HepG2 (cell line): Measurements from ENCODE around the gene ANKRD11. TPM values are rescaled to one million over a fixed set of nuclear protein-coding genes. Genes with fewer than 3 reads are reported as not detected.

Experiments
- CBFB ChIP-seq: sonication (generic); formaldehyde crosslinking; IDR thresholded peaks from 2 replicates; pipeline ENCODE4 v1.4.0; 2020; ENCODE audit warnings: missing genetic modification reagents
- ESRRA ChIP-seq: sonication (generic); formaldehyde crosslinking; IDR thresholded peaks from 2 replicates; pipeline ENCODE4 v1.5.1; 2020; ENCODE audit warnings: mild to moderate bottlenecking, low read depth, missing genetic modification reagents
- FOXJ3 ChIP-seq: sonication (generic); formaldehyde crosslinking; IDR thresholded peaks from 2 replicates; pipeline ENCODE4 v1.4.0; 2020; ENCODE audit warnings: missing genetic modification reagents, mild to moderate bottlenecking, borderline replicate concordance
- GLI4 ChIP-seq: sonication (generic); formaldehyde crosslinking; IDR thresholded peaks from 2 replicates; pipeline ENCODE4 v1.5.1; 2020; ENCODE audit warnings: missing genetic modification reagents, mild to moderate bottlenecking, moderate library complexity, borderline replicate concordance
- HDAC2 ChIP-seq: sonication (generic); formaldehyde crosslinking; IDR thresholded peaks from 2 replicates; pipeline ENCODE4 v1.4.0; 2020; ENCODE audit warnings: missing genetic modification reagents
- KLF12 ChIP-seq: sonication (generic); formaldehyde crosslinking; IDR thresholded peaks from 2 replicates; pipeline ENCODE4 v1.4.0; 2020; ENCODE audit warnings: missing genetic modification reagents, borderline replicate concordance
- NBN ChIP-seq: fragments of 450-650 bp; conservative IDR thresholded peaks from 2 replicates; pipeline ENCODE4 v1.6.1; 2017
- NFYC ChIP-seq: IDR thresholded peaks from 2 replicates; pipeline ENCODE4 v1.6.1; 2016; ENCODE audit warnings: missing genetic modification reagents, missing compliant biosample characterization
- PAWR ChIP-seq: sonication (generic); formaldehyde crosslinking; IDR thresholded peaks from 2 replicates; pipeline ENCODE4 v1.4.0; 2020; ENCODE audit warnings: missing genetic modification reagents, mild to moderate bottlenecking, borderline replicate concordance
- PCBP2 ChIP-seq: fragments of 200-400 bp; formaldehyde crosslinking; optimal IDR thresholded peaks from 2 replicates; pipeline ENCODE3; 2018; ENCODE audit warnings: low read length, low read depth; ENCODE audit not compliant: poor library complexity, severe bottlenecking
- PRPF4 ChIP-seq: fragments of 200-400 bp; formaldehyde crosslinking; IDR thresholded peaks from 2 replicates; pipeline ENCODE4 v1.6.1; 2016; ENCODE audit warnings: low read length, low read depth; ENCODE audit not compliant: poor library complexity, severe bottlenecking
- SALL1 ChIP-seq: sonication (generic); formaldehyde crosslinking; IDR thresholded peaks from 2 replicates; pipeline ENCODE4 v1.8.0; 2022; ENCODE audit warnings: mild to moderate bottlenecking, missing genetic modification reagents
- SMC3 ChIP-seq: IDR thresholded peaks from 2 replicates; pipeline ENCODE4 v1.6.1; 2011; ENCODE audit warnings: low read length, improper control_type of control experiment
- SP5 ChIP-seq: IDR thresholded peaks from 2 replicates; pipeline ENCODE4 v1.6.1; 2016; ENCODE audit warnings: low read depth, borderline replicate concordance
- SRSF4 ChIP-seq: fragments of 200-400 bp; formaldehyde crosslinking; IDR thresholded peaks from one replicate; pipeline ENCODE4 v1.6.1; 2018; ENCODE audit warnings: mild to moderate bottlenecking, low read depth, low read length, moderate library complexity; ENCODE audit not compliant: poor library complexity, severe bottlenecking
- SRY ChIP-seq: sonication (generic); formaldehyde crosslinking; IDR thresholded peaks from 2 replicates; pipeline ENCODE4 v1.8.0; 2022; ENCODE audit warnings: mild to moderate bottlenecking, missing genetic modification reagents
- XRCC5 ChIP-seq: fragments of 200-400 bp; formaldehyde crosslinking; optimal IDR thresholded peaks from 2 replicates; pipeline ENCODE3; 2017; ENCODE audit warnings: mild to moderate bottlenecking, low read length
- ZNF333 ChIP-seq: sonication (generic); formaldehyde crosslinking; IDR thresholded peaks from 2 replicates; pipeline ENCODE4 v1.4.0; 2020; ENCODE audit warnings: mild to moderate bottlenecking, missing genetic modification reagents, borderline replicate concordance
- ZNF546 ChIP-seq: sonication (generic); formaldehyde crosslinking; conservative IDR thresholded peaks from 2 replicates; pipeline ENCODE4 v1.8.1; 2023; ENCODE audit warnings: mild to moderate bottlenecking, missing genetic modification reagents
- ZNF709 ChIP-seq: sonication (generic); formaldehyde crosslinking; IDR thresholded peaks from 2 replicates; pipeline ENCODE4 v1.5.0; 2020; ENCODE audit warnings: mild to moderate bottlenecking, missing genetic modification reagents
- ZNF792 ChIP-seq: IDR thresholded peaks from 2 replicates; pipeline ENCODE4 v1.6.1; 2016
- ZSCAN20 ChIP-seq: sonication (generic); formaldehyde crosslinking; IDR thresholded peaks from 2 replicates; pipeline ENCODE4 v1.4.0; 2020; ENCODE audit warnings: missing genetic modification reagents, mild to moderate bottlenecking, borderline replicate concordance
- polyA plus RNA-seq, 8 experiments: library from polyadenylated mRNA; depleted of rRNA in 3 of 8; stranded (reverse) in 7 of 8; unstranded in 1 of 8; fragments of >200 nt; fragmentation: Illumina TruSeq in 4 of 8; extraction: Trizol in 4 of 8; gene quantifications; 2 replicates each; pipeline versions ENCODE4 v1.2.1 to v1.2.3, GENCODE V29; 2011 to 2016; ENCODE audit warnings: low read depth in 4 of 8, missing spikeins in 1 of 8, mixed read lengths in 1 of 8; ENCODE audit not compliant: insufficient read depth in 1 of 8
- total RNA-seq, 5 experiments: library from RNA; depleted of rRNA; stranded (reverse); fragments of >200 nt; fragmentation: Illumina TruSeq; extraction: Trizol; gene quantifications; 2 replicates each; pipeline ENCODE4 v1.2.3, GENCODE V29; 2016; ENCODE audit warnings: low read depth in 1 of 5
- TF ChIP-seq, protein P1 (sequence below): sonication (generic); formaldehyde crosslinking; IDR thresholded peaks from 2 replicates; pipeline ENCODE4 v1.8.1; 2023; ENCODE audit warnings: mild to moderate bottlenecking, missing genetic modification reagents
- TF ChIP-seq, protein P2 (sequence below): sonication (generic); formaldehyde crosslinking; IDR thresholded peaks from 2 replicates; pipeline ENCODE4 v1.8.0; 2022; ENCODE audit warnings: missing genetic modification reagents, mild to moderate bottlenecking, inconsistent platforms, borderline replicate concordance
- TF ChIP-seq, protein P3 (sequence below): IDR thresholded peaks from 2 replicates; pipeline ENCODE4 v1.6.1; 2016; ENCODE audit warnings: low read depth

The ANKRD11 gene
- total and polyA plus RNA-seq, 2 of the 13 experiments (the other 11 are each of a cell fraction or from before 2014, with no cell fraction given) = 21.4 to 38.4 TPM

DNA sequence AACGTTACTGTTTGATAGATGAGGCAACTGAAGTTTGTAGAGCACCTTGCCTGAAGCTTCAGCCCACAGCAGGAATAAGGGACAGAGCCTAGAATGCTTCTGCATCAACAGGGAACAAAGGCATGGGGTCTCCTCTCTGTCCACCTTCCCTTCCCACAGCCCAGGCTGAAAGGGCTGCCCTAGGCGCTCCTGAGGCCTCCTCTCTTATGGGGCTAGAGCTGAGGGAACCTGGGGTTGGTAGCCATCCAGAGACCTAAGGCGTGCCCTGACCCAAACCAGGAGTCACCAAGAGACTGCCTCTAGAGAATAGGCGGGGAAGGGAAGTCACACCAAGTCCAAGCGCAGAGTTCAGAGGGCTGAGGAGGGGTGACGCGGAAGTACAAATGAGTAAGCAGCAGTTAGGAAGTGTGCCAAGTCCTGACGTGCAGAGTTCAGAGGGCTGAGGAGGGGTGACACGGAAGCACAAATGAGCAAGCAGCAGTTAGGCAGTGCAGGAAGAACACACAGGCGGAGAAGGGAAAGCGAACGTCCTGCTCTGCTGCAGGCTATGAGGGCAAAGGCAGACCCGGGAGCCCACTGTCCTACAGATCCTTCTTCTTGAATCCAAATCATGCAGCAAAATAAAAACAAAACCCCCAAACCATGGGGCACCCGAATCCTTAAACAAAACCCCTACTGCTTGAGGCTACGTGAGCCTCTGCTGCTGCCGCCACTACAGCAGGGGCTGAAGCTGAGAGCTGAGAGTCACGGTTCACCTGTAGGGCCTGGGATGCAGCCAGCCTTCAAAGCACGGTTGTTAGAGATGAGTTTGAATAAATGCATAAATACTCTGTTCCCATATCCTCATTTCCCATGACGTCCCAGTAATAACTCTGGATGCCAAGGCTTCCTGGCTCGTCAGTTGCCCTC, 15.1 kb upstream of the ANKRD11 start (continued):
- TF ChIP-seq, protein P1, sequence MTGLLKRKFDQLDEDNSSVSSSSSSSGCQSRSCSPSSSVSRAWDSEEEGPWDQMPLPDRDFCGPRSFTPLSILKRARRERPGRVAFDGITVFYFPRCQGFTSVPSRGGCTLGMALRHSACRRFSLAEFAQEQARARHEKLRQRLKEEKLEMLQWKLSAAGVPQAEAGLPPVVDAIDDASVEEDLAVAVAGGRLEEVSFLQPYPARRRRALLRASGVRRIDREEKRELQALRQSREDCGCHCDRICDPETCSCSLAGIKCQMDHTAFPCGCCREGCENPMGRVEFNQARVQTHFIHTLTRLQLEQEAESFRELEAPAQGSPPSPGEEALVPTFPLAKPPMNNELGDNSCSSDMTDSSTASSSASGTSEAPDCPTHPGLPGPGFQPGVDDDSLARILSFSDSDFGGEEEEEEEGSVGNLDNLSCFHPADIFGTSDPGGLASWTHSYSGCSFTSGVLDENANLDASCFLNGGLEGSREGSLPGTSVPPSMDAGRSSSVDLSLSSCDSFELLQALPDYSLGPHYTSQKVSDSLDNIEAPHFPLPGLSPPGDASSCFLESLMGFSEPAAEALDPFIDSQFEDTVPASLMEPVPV (CRISPR knock-in tag) = peak; percentile 87; the same call in 1 of the 2 replicates
- TF ChIP-seq PRPF4 = no peak
- TF ChIP-seq SP5 = peak; percentile 91
- peak; percentile 54; the same call in 1 of the 2 replicates for TF ChIP-seq NFYC (CRISPR knock-in tag)
- peak; percentile 96 for TF ChIP-seq ESRRA (CRISPR knock-in tag)
- TF ChIP-seq ZNF333 = no peak
- TF ChIP-seq XRCC5 = peak; percentile 91
- peak; percentile 91 for TF ChIP-seq ZNF709 (CRISPR knock-in tag)
- no peak for TF ChIP-seq PAWR
- TF ChIP-seq, protein P2, sequence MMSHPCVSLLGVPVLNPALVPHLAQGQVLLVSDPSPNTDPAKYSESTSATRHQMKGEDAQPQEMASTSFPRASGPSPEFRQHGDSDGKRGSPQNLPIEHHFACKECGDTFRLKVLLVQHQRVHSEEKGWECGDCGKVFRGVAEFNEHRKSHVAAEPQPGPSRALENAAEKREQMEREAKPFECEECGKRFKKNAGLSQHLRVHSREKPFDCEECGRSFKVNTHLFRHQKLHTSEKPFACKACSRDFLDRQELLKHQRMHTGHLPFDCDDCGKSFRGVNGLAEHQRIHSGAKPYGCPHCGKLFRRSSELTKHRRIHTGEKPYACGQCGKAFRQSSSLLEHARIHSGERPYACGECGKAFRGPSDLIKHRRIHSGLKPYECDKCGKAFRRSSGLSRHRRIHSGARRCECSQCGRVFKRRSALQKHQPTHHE = no peak; the same call in 1 of the 2 replicates
- no peak for TF ChIP-seq ZSCAN20 (CRISPR knock-in tag)
- TF ChIP-seq NBN = no peak
- 0 out of 2 replicates have a peak, but pooled peaks have one; percentile 67 for TF ChIP-seq SRY (CRISPR knock-in tag)
- no peak for TF ChIP-seq PCBP2
- TF ChIP-seq ZNF792 (CRISPR knock-in tag) = peak; percentile 91; the same call in 1 of the 2 replicates
- TF ChIP-seq SALL1 (CRISPR knock-in tag) = peak; percentile 97
- TF ChIP-seq, protein P3, sequence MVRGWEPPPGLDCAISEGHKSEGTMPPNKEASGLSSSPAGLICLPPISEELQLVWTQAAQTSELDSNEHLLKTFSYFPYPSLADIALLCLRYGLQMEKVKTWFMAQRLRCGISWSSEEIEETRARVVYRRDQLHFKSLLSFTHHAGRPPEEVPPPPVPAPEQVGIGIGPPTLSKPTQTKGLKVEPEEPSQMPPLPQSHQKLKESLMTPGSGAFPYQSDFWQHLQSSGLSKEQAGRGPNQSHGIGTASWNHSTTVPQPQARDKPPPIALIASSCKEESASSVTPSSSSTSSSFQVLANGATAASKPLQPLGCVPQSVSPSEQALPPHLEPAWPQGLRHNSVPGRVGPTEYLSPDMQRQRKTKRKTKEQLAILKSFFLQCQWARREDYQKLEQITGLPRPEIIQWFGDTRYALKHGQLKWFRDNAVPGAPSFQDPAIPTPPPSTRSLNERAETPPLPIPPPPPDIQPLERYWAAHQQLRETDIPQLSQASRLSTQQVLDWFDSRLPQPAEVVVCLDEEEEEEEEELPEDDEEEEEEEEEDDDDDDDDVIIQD (CRISPR knock-in tag) = peak; percentile 90
- TF ChIP-seq FOXJ3 = peak; percentile 15; the same call in 1 of the 2 replicates
- peak; percentile 85; the same call in 1 of the 2 replicates for TF ChIP-seq HDAC2 (CRISPR knock-in tag)
- TF ChIP-seq CBFB (CRISPR knock-in tag) = peak; percentile 88; the same call in 1 of the 2 replicates
- no peak for TF ChIP-seq SMC3
- no peak for TF ChIP-seq SRSF4
- TF ChIP-seq GLI4 = peak; percentile 86; the same call in 1 of the 2 replicates
- TF ChIP-seq ZNF546 (CRISPR knock-in tag) = 0 out of 2 replicates have a peak, but pooled peaks have one; percentile 58
- TF ChIP-seq KLF12 = no peak
